GM12874 (cell line): Measurements from ENCODE around the gene PLXNA4.

Source experiments
- TF ChIP-seq, protein P1 (sequence below): IDR thresholded peaks from 2 replicates; pipeline ENCODE4 v1.5.1; 2011; ENCODE audit warnings: low read depth, mild to moderate bottlenecking, control low read depth, low read length, moderate library complexity; ENCODE audit not compliant: insufficient read depth

Gene PLXNA4

DNA sequence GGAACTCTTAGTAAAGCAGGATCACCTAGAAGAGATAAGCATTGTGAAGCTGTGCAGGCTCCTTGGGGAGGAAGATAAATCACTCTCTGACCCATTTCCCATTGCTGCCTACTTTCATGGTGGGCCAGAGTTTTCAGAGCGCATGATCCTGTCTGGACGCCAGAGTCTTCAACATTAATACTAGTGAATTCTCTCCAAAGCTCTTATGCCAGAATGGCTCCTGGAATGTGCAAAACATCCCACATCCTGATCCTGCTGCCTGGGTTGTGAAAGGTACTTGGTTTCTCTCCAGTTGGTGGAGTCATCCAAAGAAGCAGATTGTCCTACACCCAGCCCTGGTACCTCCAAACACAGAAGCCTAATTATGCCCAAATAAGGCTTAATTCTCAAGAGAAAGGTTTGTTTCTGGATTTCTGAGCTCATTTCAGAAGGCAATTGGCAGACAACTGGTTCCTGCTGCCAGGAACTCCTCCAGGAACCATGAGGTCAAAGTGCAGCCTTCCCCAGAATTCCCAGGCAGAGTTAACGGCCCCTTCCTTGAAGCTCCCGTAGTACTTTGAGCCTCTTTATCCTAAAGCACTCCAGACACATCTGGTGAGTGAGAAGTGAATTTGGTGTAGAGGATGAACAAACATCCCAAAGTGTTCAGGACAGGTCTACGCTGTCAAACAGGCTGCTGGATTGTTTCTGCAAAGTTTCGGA lies 495.2 kb downstream of the PLXNA4 start:
- TF ChIP-seq, protein P1, sequence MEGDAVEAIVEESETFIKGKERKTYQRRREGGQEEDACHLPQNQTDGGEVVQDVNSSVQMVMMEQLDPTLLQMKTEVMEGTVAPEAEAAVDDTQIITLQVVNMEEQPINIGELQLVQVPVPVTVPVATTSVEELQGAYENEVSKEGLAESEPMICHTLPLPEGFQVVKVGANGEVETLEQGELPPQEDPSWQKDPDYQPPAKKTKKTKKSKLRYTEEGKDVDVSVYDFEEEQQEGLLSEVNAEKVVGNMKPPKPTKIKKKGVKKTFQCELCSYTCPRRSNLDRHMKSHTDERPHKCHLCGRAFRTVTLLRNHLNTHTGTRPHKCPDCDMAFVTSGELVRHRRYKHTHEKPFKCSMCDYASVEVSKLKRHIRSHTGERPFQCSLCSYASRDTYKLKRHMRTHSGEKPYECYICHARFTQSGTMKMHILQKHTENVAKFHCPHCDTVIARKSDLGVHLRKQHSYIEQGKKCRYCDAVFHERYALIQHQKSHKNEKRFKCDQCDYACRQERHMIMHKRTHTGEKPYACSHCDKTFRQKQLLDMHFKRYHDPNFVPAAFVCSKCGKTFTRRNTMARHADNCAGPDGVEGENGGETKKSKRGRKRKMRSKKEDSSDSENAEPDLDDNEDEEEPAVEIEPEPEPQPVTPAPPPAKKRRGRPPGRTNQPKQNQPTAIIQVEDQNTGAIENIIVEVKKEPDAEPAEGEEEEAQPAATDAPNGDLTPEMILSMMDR, result no peak

DNA sequence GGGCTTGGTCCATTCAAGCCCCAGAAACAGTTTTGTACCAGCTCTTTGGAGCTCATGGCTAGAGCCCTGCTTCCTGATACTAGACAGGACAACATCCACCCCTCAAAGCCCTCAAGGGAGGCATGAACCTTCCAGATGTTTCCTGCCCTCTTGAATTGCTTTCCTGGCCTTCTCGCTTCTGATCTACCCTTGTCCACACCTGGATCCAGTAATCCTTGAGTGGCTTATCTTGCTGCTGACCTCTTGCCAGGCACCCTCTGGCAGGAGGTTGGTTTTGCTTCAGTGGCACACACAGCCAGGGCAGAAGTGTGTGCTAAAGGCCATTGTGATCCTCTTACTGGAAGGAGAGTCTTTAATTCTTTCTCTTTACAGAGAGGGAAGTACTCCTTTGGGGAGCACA lies 495.8 kb downstream of the PLXNA4 start:
- TF ChIP-seq, protein P1, result no peak

- TF ChIP-seq, protein P1, result no peak
These were observed 497.2 kb downstream of the PLXNA4 start for GRCh38 chr7:132078891-132079735.

DNA sequence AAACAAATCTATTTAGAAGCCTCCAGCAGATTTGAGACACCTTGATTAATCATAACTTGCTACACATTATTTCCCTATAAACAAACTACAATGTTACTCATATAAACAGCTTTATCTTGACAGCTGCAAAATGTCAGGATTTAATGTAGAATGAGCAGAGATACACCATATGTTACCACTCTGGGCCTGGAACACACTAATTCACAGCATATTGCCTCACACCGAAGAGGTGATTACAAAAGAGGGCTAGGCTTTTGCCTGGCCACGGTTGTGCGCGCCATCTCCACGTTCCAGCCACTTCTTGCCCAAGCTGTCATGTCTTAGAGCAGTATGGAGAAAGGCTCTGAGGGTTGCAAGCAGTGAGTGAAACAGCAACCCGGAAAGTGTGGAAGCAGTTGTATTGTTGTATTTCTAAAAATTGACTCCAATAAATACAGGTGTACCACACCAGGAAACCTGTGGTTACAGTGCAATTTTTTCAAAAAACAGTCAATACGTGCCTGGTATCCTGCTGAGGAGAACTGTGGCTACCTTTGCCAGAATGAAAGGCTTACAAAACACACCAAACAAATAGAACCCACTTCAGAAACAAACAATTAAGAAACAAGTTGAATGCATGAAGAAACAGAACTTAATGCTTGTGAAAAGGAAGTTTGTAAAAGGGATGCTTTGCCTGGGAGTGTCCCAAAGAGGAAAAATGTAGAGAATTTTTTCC lies 498.1 kb downstream of the PLXNA4 start:
- TF ChIP-seq, protein P1, result no peak

DNA sequence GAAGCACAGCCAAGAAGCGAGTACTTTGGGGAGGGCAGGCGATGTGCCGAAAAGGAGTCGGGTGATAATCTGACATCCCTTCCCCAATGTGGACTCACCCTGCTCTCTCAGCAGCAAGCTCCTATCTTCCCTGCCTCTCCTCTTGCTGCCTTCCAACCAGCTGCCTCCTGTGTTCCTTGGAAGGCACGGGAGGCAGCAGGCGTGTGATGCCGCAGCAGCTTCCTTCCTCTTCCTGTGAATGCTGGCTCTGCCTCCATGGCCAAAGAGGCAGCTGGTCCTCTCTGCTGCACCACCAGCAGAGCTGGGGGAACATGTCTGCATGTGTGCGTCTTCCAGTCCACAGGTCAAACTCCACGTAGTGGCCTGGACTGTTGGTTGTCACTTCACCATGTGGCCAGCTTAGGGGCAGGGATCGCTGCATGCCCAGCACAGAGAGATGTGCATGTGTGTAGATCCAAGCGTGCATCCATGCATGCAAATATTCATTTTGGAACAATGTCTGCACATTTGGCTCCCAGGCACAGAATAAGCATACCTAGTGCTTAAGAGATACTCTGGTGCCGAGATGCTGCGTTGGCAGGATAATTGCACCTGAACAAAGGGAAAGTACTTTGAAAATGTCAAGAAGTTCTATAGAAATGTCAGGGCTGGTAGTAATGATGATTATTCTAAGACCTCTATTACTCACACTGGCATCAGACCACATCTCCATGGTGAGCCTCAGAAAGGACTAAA lies 499.8 kb downstream of the PLXNA4 start:
- TF ChIP-seq, protein P1, result no peak

- TF ChIP-seq, protein P1, result no peak
These were observed 500.8 kb downstream of the PLXNA4 start for GRCh38 chr7:132075515-132075914.
